Spleen (tissue), 7 donors: ENCODE data around the gene POLN.

Source experiments
- CTCF ChIP-seq, 11 experiments: fragments of 200-600 bp in 7 of 11; fragments of 450-650 bp in 4 of 11; sonication (generic) in 4 of 11; IDR thresholded peaks in 8 of 11; conservative IDR thresholded peaks in 3 of 11; 1 replicate in 7 of 11; 2 replicates in 4 of 11; pipeline versions ENCODE4 v1.4.0 to v1.8.0; 2016 to 2021; ENCODE audit warnings: antibody characterized with exemption in 11 of 11, inconsistent platforms in 4 of 11, mild to moderate bottlenecking in 1 of 11
- POLR2A ChIP-seq, 3 donors: fragments of 450-650 bp; IDR thresholded peaks; one replicate each; pipeline ENCODE4 v1.5.1; 2017; ENCODE audit warnings: antibody characterized with exemption in 3 of 3, mild to moderate bottlenecking in 1 of 3
- POLR2AphosphoS5 ChIP-seq, 3 donors: sonication (generic); formaldehyde crosslinking; IDR thresholded peaks; one replicate each; pipeline ENCODE4 v1.5.1; 2017; ENCODE audit warnings: antibody characterized with exemption in 3 of 3
- donor health status: DM: no; HTN: no; CAD: no; lungs with moderate emphysema.
- donor health status: DM: no; HTN: no; CAD: no.
- donor health status: DM: no; HTN: no; CAD: no.

- TF ChIP-seq POLR2A (IDR thresholded peaks at IDR 0.05), result no peak
- TF ChIP-seq CTCF (IDR thresholded peaks at IDR 0.05 in 8 of 11, conservative IDR thresholded peaks at IDR 0.05 in 3 of 11), result no peak
- no peak for TF ChIP-seq POLR2AphosphoS5 (IDR thresholded peaks at IDR 0.05)
Measured at GRCh38 chr4:2079926-2080325, 162.0 kb downstream of the POLN start.
